ENCODE results near the gene DMAC2.

DNA sequence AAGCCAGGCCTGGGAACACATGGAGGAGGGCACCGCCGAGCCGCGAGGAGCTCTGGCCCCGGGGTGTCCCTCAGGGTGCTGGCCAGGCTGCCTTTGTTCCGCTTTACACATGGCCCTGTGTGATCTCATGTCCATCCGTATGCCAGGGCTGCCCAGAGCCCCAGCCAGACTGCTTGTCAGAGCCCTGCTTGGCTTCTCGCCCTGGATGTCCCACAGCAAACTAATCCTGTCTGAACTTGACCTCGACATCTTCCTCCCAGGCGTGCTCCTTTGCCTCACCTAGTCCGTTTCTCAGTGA is 27.8 kb downstream of the DMAC2 start:
- TF ChIP-seq, protein P1, sequence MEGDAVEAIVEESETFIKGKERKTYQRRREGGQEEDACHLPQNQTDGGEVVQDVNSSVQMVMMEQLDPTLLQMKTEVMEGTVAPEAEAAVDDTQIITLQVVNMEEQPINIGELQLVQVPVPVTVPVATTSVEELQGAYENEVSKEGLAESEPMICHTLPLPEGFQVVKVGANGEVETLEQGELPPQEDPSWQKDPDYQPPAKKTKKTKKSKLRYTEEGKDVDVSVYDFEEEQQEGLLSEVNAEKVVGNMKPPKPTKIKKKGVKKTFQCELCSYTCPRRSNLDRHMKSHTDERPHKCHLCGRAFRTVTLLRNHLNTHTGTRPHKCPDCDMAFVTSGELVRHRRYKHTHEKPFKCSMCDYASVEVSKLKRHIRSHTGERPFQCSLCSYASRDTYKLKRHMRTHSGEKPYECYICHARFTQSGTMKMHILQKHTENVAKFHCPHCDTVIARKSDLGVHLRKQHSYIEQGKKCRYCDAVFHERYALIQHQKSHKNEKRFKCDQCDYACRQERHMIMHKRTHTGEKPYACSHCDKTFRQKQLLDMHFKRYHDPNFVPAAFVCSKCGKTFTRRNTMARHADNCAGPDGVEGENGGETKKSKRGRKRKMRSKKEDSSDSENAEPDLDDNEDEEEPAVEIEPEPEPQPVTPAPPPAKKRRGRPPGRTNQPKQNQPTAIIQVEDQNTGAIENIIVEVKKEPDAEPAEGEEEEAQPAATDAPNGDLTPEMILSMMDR (IDR thresholded peaks at IDR 0.05): no peak
- TF ChIP-seq POLR2A (IDR thresholded peaks at IDR 0.05): no peak

Data from testis (tissue), 2 donors.